ENCODE data around the gene CLK2.

The CLK2 gene

DNA sequence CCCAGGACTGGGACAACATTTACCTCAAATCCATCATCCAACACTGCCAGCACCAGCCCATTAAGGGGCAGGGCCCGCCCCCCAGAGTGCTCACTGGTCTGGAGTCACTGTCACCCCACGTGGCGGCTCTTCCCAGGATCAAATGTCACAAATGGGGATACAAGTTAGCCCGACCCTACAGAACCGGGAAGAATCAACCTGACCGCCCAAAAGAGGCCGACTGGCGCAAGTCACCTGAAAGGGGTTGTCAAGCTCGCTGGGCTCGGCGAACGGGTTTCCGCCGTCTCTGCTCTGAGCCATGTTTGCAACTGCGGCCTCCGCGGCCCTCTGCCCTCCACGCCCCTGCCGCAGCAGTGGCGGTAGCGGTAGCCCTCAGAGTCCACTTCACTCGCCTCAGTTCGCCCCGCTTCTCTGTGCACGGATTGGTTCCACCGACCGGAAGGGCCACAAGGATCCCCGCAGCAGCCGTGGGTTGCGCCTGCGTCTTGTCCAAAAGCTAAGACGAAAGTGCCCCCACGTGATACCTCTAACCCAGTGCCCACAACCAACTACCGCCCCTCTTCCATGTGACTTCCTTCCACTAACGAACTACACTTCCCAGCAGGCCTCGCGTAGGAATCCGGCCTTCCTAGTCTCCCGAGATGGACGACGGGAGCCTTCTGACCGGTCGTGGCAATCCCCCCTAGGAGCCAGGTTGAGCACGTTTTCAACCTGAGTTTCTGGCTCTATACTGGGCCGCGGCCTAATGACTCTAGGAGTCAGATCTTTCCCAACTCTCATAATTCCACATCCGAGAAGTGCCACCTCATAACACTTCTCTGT, 11.2 kb downstream of the CLK2 start, which contains the start of gene SCAMP3:
Gene SCAMP3 (minus strand): TSS at position 509 of the 822 bp plus-strand sequence. CDS start 209 bp downstream, at position 300.
- Histone ChIP-seq H3K27me3 (no peaks in the 10 kb centered on the region), H3K9me3 (no peaks in the 10 kb centered on the region), H3K27ac (peak within 1 kb of the TSS; percentile 61), H3K4me3 (ENCODE audit: low read depth in 1 of 2, low read length in 1 of 2) (peak within 1 kb of the TSS; percentile 64 to 69), H3K4me1 (ENCODE audit: control insufficient read depth in 1 of 2, insufficient read depth in 1 of 2, low read depth in 1 of 2, low read length in 1 of 2) (peaks cover 18 to 20% of the 10 kb centered on the region in 2 experiments), H3K36me3 (peaks cover 47% of the 10 kb centered on the region)
- TF ChIP-seq, protein P1, sequence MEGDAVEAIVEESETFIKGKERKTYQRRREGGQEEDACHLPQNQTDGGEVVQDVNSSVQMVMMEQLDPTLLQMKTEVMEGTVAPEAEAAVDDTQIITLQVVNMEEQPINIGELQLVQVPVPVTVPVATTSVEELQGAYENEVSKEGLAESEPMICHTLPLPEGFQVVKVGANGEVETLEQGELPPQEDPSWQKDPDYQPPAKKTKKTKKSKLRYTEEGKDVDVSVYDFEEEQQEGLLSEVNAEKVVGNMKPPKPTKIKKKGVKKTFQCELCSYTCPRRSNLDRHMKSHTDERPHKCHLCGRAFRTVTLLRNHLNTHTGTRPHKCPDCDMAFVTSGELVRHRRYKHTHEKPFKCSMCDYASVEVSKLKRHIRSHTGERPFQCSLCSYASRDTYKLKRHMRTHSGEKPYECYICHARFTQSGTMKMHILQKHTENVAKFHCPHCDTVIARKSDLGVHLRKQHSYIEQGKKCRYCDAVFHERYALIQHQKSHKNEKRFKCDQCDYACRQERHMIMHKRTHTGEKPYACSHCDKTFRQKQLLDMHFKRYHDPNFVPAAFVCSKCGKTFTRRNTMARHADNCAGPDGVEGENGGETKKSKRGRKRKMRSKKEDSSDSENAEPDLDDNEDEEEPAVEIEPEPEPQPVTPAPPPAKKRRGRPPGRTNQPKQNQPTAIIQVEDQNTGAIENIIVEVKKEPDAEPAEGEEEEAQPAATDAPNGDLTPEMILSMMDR (IDR thresholded peaks at IDR 0.05), result no peak

DNA sequence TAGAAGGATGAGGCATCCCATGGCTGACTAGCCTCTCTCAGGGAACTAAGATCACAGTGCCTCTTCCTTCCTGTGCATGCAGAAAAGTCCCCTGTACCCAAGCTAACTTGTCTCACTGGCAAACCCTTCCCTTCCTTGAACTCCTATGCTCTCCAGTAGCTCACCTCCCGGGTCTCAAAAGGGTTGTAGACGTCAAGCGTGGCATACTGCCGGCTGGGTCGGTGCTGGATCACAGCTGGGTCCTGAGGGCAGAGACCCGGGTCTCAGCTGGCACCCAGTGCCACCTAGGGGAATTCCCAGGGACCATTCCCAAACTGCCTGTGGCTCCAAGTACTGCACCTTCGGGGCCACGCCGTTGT, 11.8 kb downstream of the CLK2 start:
- Histone ChIP-seq H3K4me1 (ENCODE audit: control insufficient read depth in 1 of 2, insufficient read depth in 1 of 2, low read depth in 1 of 2, low read length in 1 of 2) (peaks cover 18 to 20% of the 10 kb centered on the region in 2 experiments), H3K9me3 (no peaks in the 10 kb centered on the region), H3K27ac (peak overlapping the region; percentile 61), H3K27me3 (no peaks in the 10 kb centered on the region), H3K4me3 (ENCODE audit: low read depth in 1 of 2, low read length in 1 of 2) (peak overlapping the region; percentile 64 to 69), H3K36me3 (peaks cover 41% of the 10 kb centered on the region)
- TF ChIP-seq, protein P1 (IDR thresholded peaks at IDR 0.05), result no peak

DNA sequence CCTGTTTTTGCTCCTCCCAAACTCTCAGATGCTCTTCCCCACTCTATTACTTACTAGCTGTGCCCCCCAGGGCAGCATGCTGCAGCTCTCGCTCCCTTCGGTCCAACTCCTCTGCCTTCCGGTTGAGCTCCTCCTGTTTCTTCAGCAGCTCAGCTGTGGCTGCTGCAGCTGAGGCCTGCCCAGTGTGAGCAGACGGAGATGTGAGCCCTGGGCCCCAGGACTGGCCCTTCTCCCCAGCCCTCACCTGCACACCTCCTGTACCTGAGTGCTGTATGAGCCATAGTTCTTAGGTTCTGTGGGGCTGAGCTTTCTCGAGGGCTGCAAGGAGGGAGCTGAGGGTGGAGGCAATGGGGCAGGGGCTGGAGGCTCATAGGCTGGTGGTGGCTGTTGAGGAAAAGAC, 13.0 kb downstream of the CLK2 start:
- Histone ChIP-seq H3K9me3 (no peaks in the 10 kb centered on the region), H3K36me3 (peaks cover 30% of the 10 kb centered on the region), H3K4me1 (ENCODE audit: control insufficient read depth in 1 of 2, insufficient read depth in 1 of 2, low read depth in 1 of 2, low read length in 1 of 2) (peaks cover 24 to 27% of the 10 kb centered on the region in 2 experiments), H3K4me3 (ENCODE audit: low read depth in 1 of 2, low read length in 1 of 2) (no peak overlapping the region), H3K27me3 (no peaks in the 10 kb centered on the region), H3K27ac (no peak overlapping the region)
- TF ChIP-seq, protein P1 (IDR thresholded peaks at IDR 0.05), result no peak

DNA sequence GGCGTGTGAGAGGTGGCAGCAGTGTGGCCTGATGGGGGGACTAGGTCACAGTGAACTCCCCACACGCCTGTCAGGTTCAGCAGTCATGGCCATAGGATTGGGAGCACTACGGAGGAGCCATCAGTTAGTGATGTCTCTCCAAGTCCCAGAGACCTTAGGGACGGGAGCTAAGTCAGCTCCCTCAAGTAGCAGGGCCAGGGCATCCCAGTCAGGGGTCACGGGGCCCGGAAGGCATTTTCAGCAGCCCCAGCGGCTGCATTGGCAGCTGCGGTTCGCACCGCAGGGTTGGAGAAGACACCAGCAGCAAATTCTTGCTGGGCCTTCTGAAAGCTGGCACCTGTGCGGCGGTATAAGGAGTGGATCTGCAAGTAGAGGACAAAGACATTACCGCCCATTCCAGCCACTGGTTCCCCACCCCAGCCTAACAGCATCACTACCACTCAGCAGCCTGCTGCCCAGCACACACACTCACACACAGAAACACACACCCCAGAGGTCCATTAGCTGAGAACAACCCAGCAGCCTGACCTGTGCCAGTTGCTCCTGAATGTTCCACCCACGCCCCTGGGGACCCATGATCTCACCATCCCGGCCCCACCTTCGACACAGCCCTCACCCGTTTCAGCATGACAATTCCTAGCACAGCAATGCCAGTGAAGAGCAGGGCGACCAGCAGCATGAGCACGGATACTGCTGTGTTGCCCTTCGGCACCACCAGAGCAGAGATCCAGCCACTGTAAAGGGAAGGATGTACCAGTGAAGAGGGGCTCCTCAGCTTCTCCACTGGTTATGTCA, 17.0 kb downstream of the CLK2 start:
- H3K27ac ChIP-seq, result no peak overlapping the region
- peak overlapping the region; percentile 77 to 87 for H3K4me3 ChIP-seq (ENCODE audit: low read depth in 1 of 2, low read length in 1 of 2)
- H3K4me1 ChIP-seq (ENCODE audit: control insufficient read depth in 1 of 2, insufficient read depth in 1 of 2, low read depth in 1 of 2, low read length in 1 of 2), result peaks cover 13 to 20% of the 10 kb centered on the region in 2 experiments
- peaks cover 6% of the 10 kb centered on the region for H3K27me3 ChIP-seq
- TF ChIP-seq, protein P1 (IDR thresholded peaks at IDR 0.05), result no peak
- no peaks in the 10 kb centered on the region for H3K9me3 ChIP-seq
- peaks cover 4% of the 10 kb centered on the region for H3K36me3 ChIP-seq

DNA sequence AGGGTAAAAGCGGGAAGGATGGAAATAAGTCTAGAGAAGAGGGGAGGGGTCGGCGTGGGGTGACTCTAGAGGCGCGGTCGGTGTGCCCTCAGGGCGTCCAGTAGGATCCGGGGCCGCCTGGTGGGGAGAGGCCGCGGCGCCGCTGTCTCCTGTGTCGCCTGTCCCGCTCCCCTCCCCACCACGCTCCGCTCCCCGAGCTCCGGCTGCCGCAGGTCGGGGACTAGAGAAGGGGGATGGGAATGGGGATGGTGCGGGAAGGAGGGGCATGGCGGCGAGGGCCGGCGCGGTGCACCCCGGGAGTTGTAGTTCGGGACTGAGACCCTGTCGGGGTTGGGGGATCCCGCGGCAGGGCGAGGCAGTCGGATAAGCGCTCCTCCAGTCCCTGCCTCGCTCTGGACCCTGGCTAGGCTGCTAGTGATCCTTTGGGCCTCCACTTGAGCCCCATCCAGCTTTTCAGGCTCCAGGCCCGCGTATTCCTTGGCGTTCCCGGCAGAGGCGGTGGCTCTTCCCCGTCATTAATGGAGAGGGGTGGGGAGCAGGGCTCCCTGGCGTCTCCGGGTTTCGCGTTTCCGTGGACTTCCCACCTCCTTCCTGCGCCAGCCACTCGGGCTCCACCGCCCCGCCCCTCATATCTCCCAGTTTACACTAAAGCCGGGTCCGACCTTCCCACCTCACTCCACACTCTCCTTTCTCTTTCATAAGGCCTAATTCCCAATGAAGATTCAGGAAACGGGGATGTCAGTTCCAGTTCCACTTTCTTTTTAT, 17.9 kb downstream of the CLK2 start, which contains the start of gene ENTREP3:
Gene ENTREP3 (minus strand): TSS at position 241 of the 765 bp plus-strand sequence. CDS start 606 bp downstream, outside the sequence.
- Histone ChIP-seq H3K4me1 (ENCODE audit: control insufficient read depth in 1 of 2, insufficient read depth in 1 of 2, low read depth in 1 of 2, low read length in 1 of 2) (peaks cover 18 to 24% of the 10 kb centered on the region in 2 experiments), H3K4me3 (ENCODE audit: low read depth in 1 of 2, low read length in 1 of 2) (peak within 1 kb of the TSS; percentile 77 to 87), H3K27ac (peak within 1 kb of the TSS; percentile 50), H3K36me3 (peaks cover 4% of the 10 kb centered on the region), H3K27me3 (peaks cover 6% of the 10 kb centered on the region), H3K9me3 (no peaks in the 10 kb centered on the region)
- TF ChIP-seq, protein P1 (IDR thresholded peaks at IDR 0.05), result peak; percentile 20

Data from neutrophil (primary cell).